RWPE2 (cell line): ENCODE data around the gene USP31.

Source experiments
- ATAC-seq: fragments of 200-7000 bp; cut with Tn5 transposase; 3 replicates; pipeline ENCODE4 v1.9.1; 2021; ENCODE audit warnings: low read depth
- DNase-seq: peaks from one replicate; pipeline ENCODE4 v3.0.0-alpha.2; 2020; ENCODE audit warnings: low spot score
- H3K27ac ChIP-seq: fragments of 450-650 bp; 2 replicates; pipeline ENCODE4 v1.5.1; 2017; ENCODE audit warnings: mild to moderate bottlenecking; ENCODE audit not compliant: poor library complexity, severe bottlenecking
- H3K27me3 ChIP-seq: fragments of 250-450 bp; sonication (Bioruptor Pico); 2 replicates; pipeline ENCODE4 v1.5.1; 2021; ENCODE audit warnings: mild to moderate bottlenecking, moderate library complexity; ENCODE audit not compliant: insufficient read depth, poor library complexity, severe bottlenecking
- H3K36me3 ChIP-seq: fragments of 250-450 bp; sonication (Bioruptor Pico); 2 replicates; pipeline ENCODE4 v1.5.1; 2020; ENCODE audit warnings: low read depth, mild to moderate bottlenecking, moderate library complexity
- H3K4me1 ChIP-seq: fragments of 250-450 bp; sonication (Bioruptor Pico); 2 replicates; pipeline ENCODE4 v1.5.1; 2021; ENCODE audit warnings: mild to moderate bottlenecking, moderate library complexity; ENCODE audit not compliant: insufficient read depth, poor library complexity, severe bottlenecking
- H3K4me3 ChIP-seq: fragments of 250-450 bp; sonication (Bioruptor Pico); 2 replicates; pipeline ENCODE4 v1.5.1; 2021; ENCODE audit warnings: mild to moderate bottlenecking, moderate library complexity; ENCODE audit not compliant: severe bottlenecking
- H3K9me3 ChIP-seq: fragments of 250-450 bp; sonication (Bioruptor Pico); 2 replicates; pipeline ENCODE4 v1.5.1; 2021; ENCODE audit warnings: mild to moderate bottlenecking, moderate library complexity; ENCODE audit not compliant: severe bottlenecking
- CTCF ChIP-seq: fragments of 450-650 bp; IDR thresholded peaks from one replicate; pipeline ENCODE4 v1.5.1; 2017; ENCODE audit warnings: mild to moderate bottlenecking, moderate library complexity; ENCODE audit not compliant: poor library complexity, severe bottlenecking

The USP31 gene

GRCh38 chr16:23082161-23082788 is 67.0 kb downstream of the USP31 start:
- Histone ChIP-seq H3K27ac (peak overlapping the region; percentile 85), H3K4me1 (peaks cover 38% of the 10 kb centered on the region), H3K9me3 (no peaks in the 10 kb centered on the region), H3K36me3 (peaks cover 72% of the 10 kb centered on the region), H3K4me3 (no peak overlapping the region), H3K27me3 (no peaks in the 10 kb centered on the region)
- TF ChIP-seq CTCF: no peak
- ATAC-seq: peak; percentile 40
- no peak for DNase-seq

GRCh38 chr16:23081675-23082119 is 67.6 kb downstream of the USP31 start:
- no peaks in the 10 kb centered on the region for H3K27me3 ChIP-seq
- DNase-seq: no peak
- peaks cover 38% of the 10 kb centered on the region for H3K4me1 ChIP-seq
- peak; percentile 44 for TF ChIP-seq CTCF
- H3K4me3 ChIP-seq: no peak overlapping the region
- peaks cover 72% of the 10 kb centered on the region for H3K36me3 ChIP-seq
- H3K9me3 ChIP-seq: no peaks in the 10 kb centered on the region
- peak; percentile 85 for ATAC-seq
- peak overlapping the region; percentile 85 for H3K27ac ChIP-seq

- H3K9me3 ChIP-seq: no peaks in the 10 kb centered on the region
Measured at GRCh38 chr16:23080747-23081146, 68.5 kb downstream of the USP31 start.

GRCh38 chr16:23080329-23080728 is 68.9 kb downstream of the USP31 start:
- H3K4me1 ChIP-seq: peaks cover 38% of the 10 kb centered on the region
- DNase-seq (no peak), ATAC-seq (no peak)
- no peak overlapping the region for H3K4me3 ChIP-seq
- TF ChIP-seq CTCF: no peak
- H3K36me3 ChIP-seq: peaks cover 66% of the 10 kb centered on the region
- no peaks in the 10 kb centered on the region for H3K27me3 ChIP-seq
- no peaks in the 10 kb centered on the region for H3K9me3 ChIP-seq
- H3K27ac ChIP-seq: peak overlapping the region; percentile 85

More at GRCh38 chr16:23080747-23081146, 68.5 kb downstream of the USP31 start:
- Histone ChIP-seq H3K4me3 (no peak overlapping the region), H3K27me3 (no peaks in the 10 kb centered on the region), H3K27ac (peak overlapping the region; percentile 85), H3K36me3 (peaks cover 68% of the 10 kb centered on the region), H3K4me1 (peaks cover 38% of the 10 kb centered on the region)
- ATAC-seq (no peak), DNase-seq (no peak)
- TF ChIP-seq CTCF: no peak

- DNase-seq (no peak), ATAC-seq (peak; percentile 28)
- no peak for TF ChIP-seq CTCF
- Histone ChIP-seq H3K27ac (peak overlapping the region; percentile 85), H3K27me3 (no peaks in the 10 kb centered on the region), H3K4me1 (peaks cover 38% of the 10 kb centered on the region), H3K4me3 (no peak overlapping the region), H3K9me3 (no peaks in the 10 kb centered on the region), H3K36me3 (peaks cover 62% of the 10 kb centered on the region)
Measured at GRCh38 chr16:23079675-23080301, 69.5 kb downstream of the USP31 start.
